Measurements from ENCODE around the gene MLST8.

The MLST8 gene

DNA sequence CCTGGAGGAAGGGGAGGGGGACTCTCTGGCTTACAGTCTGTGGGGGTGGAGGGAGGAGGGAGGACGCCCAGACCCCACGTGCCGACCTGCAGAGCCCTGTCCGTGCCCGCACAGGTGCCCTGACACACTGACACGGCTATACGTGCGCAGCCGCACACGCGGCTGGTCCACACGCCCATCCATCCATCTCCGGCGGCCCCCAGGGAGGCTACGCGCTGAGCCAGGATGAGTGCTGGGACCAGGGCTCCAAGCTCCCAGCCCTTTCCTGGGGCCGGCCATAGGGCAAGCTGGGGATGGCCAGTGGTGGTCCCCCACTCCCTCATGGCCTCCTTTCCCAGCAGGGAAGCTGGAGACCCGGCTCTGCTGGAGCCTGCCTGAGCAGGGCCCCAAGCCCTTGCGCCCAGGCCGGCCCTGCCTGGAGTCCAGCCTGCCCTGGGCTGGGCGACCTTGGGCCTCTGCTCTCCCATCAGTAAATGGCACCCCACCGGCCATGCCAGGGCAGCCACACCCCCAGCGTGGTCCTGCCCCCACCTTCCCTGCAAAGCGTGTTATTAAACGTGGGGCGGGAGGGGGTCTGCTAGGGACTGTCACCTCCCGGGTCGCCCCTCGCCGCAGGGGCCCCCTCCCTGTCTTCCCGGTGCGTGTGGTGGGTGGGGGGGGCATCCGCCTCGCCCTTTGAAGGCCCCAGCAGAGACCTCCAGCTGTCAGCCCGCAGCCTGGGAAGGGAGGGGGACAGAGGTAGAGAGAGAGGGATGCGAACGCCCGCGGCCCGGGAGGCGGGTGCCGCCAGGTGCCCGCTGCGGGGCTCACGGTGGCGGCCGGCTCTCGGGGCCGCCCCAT lies 9.7 kb upstream of the MLST8 start:
- TF ChIP-seq, protein P1, sequence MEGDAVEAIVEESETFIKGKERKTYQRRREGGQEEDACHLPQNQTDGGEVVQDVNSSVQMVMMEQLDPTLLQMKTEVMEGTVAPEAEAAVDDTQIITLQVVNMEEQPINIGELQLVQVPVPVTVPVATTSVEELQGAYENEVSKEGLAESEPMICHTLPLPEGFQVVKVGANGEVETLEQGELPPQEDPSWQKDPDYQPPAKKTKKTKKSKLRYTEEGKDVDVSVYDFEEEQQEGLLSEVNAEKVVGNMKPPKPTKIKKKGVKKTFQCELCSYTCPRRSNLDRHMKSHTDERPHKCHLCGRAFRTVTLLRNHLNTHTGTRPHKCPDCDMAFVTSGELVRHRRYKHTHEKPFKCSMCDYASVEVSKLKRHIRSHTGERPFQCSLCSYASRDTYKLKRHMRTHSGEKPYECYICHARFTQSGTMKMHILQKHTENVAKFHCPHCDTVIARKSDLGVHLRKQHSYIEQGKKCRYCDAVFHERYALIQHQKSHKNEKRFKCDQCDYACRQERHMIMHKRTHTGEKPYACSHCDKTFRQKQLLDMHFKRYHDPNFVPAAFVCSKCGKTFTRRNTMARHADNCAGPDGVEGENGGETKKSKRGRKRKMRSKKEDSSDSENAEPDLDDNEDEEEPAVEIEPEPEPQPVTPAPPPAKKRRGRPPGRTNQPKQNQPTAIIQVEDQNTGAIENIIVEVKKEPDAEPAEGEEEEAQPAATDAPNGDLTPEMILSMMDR (IDR thresholded peaks at IDR 0.05) = no peak
- H3K27me3 ChIP-seq = peaks cover 2 to 64% of the 10 kb centered on the region in 2 donors
- H3K27ac ChIP-seq = no peak overlapping the region
- H3K4me3 ChIP-seq = peak overlapping the region; percentile 33 to 50
- H3K9me3 ChIP-seq = no peaks in the 10 kb centered on the region
- H3K36me3 ChIP-seq = no peaks in the 10 kb centered on the region
- peaks cover 0 to 21% (median 16%) of the 10 kb centered on the region in 4 donors for H3K4me1 ChIP-seq
- no peak for DNase-seq
- intact Hi-C loops (cut with DNase I; ENCODE audit: low total_unique reads) = no loop called here

DNA sequence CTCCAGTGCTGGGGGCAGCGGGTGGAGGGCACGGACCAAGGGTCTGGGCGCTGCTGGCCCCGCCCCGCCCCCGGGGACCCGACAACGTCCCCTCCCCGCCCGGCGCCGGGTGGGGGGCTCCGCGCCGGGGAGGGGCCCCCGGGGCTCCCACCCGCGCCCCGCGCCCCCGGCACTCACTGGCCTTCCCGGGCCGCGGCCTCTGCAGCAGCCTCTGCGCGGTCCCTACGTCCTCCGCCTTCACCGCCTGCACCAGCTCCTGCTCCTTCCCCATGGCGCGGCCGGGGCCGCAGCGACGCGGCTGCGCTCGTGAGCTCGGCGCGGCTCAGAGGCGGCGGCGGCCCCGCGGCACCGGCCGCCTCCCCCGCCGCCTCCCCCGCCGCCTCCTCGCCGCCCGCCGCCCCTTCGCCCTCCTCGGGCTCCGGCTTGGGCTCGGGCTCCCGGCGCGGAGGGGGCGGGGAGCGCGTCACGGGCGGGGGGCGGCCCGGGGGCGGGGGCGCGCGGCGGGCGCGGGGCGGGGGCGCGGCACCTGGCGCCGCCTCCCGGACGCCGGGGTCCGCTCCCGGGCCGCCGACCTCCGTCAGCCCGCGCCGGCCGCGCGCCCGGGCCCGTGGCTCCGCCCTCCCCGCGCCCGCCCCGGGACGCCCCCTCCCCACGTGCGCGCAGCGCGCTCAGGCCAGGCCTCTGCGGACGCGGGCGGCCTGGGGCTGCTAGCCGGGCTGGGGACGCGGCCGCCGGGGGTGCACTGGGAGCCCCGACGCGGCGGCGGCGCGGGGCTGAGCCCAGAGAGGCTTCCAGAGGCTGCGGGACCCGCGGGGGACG lies 8.9 kb upstream of the MLST8 start, which contains the start of gene CASKIN1:
Gene CASKIN1 (minus strand): TSS at position 444 of the 819 bp plus-strand sequence. CDS start 173 bp downstream, at position 271.
- H3K27me3 ChIP-seq = peaks cover 2 to 64% of the 10 kb centered on the region in 2 donors
- intact Hi-C loops (cut with DNase I; ENCODE audit: low total_unique reads) = no loop called here

DNA sequence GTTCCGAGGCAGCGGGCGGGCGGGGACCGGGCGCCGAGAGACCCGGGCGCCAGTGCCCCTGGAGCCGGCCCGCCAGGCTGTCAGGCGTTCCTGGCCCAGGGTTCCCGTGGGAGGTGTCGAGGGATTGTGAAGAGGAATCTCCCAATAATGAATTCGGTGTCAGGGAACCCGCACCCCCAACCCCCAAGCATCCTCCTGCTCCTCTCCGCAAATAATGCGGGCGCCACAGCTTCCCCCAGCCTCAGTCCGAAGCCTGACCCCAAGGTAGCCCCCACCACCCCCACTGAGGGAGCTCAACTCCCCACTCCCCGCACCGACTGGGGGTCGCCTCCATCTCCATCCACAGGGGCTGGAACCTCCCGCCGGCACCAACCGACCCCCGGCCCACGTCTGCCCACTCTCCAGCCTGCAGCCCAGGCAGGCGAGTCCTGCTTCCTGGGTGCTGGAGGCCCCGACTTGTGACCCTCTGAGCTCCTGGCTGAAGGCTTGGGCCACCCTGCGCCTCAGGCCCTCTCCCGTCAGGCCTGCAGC lies 8.2 kb upstream of the MLST8 start:
- no peak for DNase-seq
- no peaks in the 10 kb centered on the region for H3K9me3 ChIP-seq
- peak overlapping the region; percentile 32 to 33 for H3K4me3 ChIP-seq
- H3K27ac ChIP-seq = no peak overlapping the region
- TF ChIP-seq, protein P1 (IDR thresholded peaks at IDR 0.05) = no peak
- H3K27me3 ChIP-seq = peaks cover 2 to 64% of the 10 kb centered on the region in 2 donors
- peaks cover 0 to 21% (median 16%) of the 10 kb centered on the region in 4 donors for H3K4me1 ChIP-seq
- intact Hi-C loops (cut with DNase I; ENCODE audit: low total_unique reads) = no loop called here
- no peaks in the 10 kb centered on the region for H3K36me3 ChIP-seq

More for the DNA sequence above, 8.9 kb upstream of the MLST8 start, which contains the start of gene CASKIN1:
- H3K27ac ChIP-seq = no peak within 1 kb of the TSS
- DNase-seq = no peak
- peaks cover 0 to 21% (median 16%) of the 10 kb centered on the region in 4 donors for H3K4me1 ChIP-seq
- no peaks in the 10 kb centered on the region for H3K9me3 ChIP-seq
- TF ChIP-seq, protein P1 (IDR thresholded peaks at IDR 0.05) = no peak
- H3K4me3 ChIP-seq = peak within 1 kb of the TSS; percentile 33 to 50
- no peaks in the 10 kb centered on the region for H3K36me3 ChIP-seq

DNA sequence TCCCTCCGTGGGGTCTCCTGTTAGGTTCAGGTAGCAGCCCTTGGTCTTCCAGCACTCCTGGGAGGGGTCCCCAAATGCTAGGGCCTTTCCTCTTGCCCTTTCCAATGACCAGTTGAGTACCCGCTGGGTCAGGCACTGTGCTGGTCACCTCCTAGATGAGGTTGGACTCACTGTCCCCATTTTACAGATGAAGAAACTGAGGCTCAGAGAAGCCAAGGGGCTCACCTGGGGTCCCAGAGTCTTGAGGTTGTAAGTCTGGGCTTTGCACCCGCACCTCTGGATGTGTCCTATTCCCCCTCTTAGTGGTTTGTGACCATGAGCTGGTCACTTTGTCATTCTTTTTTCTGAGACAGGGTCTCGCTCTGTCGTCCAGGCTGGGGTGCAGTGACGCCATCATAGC lies 7.5 kb upstream of the MLST8 start:
- DNase-seq = no peak
- intact Hi-C loops (cut with DNase I; ENCODE audit: low total_unique reads) = no loop called here
- TF ChIP-seq, protein P1 (IDR thresholded peaks at IDR 0.05) = no peak
- peaks cover 2 to 60% of the 10 kb centered on the region in 2 donors for H3K27me3 ChIP-seq
- peaks cover 0 to 21% (median 16%) of the 10 kb centered on the region in 4 donors for H3K4me1 ChIP-seq
- no peak overlapping the region for H3K27ac ChIP-seq
- no peaks in the 10 kb centered on the region for H3K9me3 ChIP-seq
- H3K36me3 ChIP-seq = no peaks in the 10 kb centered on the region
- no peak overlapping the region for H3K4me3 ChIP-seq

DNA sequence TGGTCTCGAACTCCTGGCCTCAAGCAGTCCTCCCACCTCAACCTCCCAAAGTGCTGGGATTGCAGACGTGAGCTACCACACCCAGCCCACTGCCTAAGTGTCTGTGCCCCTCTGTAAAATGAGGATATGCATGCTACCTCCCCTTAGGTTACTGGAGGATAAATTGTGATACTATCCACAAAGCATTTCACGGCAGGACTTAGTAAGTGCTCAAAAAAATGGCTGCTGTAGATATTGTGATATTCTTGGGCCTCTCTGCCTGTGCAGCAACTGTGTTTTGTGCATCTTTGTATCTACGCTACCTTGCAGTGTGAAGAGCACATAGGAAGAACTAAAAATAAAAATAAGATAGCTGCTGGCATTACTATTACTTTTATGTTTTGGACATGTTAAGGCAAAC lies 7.0 kb upstream of the MLST8 start:
- Histone ChIP-seq H3K4me3 (no peak overlapping the region), H3K9me3 (no peaks in the 10 kb centered on the region), H3K27ac (no peak overlapping the region), H3K27me3 (peaks cover 2 to 55% of the 10 kb centered on the region in 2 donors), H3K4me1 (peaks cover 0 to 21% (median 16%) of the 10 kb centered on the region in 4 donors), H3K36me3 (no peaks in the 10 kb centered on the region)
- intact Hi-C loops (cut with DNase I; ENCODE audit: low total_unique reads) = no loop called here
- TF ChIP-seq, protein P1 (IDR thresholded peaks at IDR 0.05) = no peak
- no peak for DNase-seq

Measured in tibial artery (tissue), 4 donors.